Measurements from ENCODE around the gene SYNE3.

The SYNE3 gene

GRCh38 chr14:95504135-95505029 lies 12.1 kb downstream of the SYNE3 start:
- DNase-seq (ENCODE audit: low spot score) = no peak

DNA sequence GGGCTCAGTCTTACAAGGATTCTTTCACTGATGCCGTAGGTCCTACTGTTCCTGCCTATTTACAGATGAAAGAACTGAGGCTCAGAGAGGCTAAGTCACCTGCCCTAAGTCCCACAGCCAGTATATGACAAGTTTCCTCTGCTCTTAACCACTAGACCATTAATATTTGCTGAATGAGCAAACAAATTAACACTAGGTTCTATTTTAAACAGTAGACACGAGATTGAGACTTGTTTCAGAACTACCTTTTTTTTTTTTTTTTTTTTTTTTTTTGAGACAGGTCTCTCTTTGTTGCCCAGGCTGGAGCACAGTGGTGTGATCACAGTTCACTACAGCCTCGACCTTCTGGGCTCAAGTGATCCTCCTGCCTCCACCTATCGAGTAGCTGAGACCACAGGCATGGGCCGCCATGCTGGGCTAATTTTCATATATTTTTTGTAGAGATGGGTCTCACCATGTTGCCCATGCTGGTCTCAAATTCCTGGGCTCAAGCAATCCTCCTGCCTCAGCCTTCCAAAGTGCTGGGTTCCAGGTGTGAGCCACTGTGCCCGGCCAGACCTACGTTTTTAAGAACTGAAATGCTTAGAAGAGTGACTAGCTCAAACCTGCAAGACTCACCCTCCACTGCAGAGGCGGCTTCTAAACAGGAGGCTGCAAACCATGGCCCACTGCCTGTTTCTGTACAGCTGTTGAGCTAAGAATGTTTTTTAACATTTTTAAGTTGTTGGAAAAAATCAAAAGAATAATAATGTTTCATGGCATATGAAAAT lies 12.9 kb downstream of the SYNE3 start:
- no peak for DNase-seq (ENCODE audit: low spot score)

DNA sequence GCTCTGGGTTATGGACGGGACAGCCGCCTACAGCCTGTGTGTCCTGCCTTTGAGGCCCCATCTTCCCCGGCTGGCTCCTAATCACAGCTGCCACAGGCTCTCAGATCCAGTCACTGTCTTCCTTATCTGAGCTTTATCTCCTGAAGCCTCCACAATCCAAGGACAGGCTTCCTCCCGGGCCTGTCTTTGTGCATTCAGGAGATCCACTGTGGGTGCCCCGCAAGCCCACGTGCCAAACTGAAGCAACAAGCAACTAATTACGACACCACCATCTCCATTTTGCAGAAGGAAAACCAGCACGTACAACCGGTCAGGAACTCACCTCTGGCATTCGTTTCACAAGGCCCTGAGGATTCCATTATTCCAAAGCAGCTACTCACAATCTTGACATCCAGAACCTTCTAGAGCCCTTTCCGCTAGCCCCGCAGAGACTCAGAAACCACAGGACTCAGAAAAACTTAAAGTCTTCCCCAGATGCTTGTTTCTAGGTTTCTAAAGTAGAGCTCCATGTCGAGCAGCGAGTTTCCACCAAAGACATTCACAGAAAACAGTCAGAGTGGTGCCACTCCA lies 14.0 kb downstream of the SYNE3 start:
- no peak for DNase-seq (ENCODE audit: low spot score)

GRCh38 chr14:95500772-95501401 lies 15.6 kb downstream of the SYNE3 start:
- no peak for DNase-seq (ENCODE audit: low spot score)

DNA sequence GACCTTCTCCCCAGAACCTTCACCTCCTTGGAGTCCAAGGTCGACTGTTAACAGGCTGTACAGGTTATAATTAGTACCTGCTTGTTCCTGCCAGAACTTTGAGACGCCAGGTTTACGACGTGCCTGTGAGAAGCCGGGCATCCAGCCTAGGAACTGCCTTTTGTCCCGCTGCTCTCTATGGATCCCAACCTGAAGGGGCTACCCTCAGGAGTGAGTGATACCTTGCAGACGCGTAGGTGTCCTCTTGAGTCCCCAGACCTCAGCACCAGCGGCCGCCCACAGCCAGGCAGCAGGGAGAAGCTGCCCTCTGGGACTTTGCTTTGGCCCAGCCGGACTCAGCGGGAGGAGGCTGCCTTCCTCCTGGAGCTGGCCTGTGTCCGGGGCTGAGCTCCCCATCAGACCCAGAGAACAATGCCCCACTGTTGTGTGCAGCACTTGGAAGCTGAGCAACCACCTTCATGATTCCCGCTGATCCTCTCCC lies 16.2 kb downstream of the SYNE3 start:
- no peak for DNase-seq (ENCODE audit: low spot score)

DNA sequence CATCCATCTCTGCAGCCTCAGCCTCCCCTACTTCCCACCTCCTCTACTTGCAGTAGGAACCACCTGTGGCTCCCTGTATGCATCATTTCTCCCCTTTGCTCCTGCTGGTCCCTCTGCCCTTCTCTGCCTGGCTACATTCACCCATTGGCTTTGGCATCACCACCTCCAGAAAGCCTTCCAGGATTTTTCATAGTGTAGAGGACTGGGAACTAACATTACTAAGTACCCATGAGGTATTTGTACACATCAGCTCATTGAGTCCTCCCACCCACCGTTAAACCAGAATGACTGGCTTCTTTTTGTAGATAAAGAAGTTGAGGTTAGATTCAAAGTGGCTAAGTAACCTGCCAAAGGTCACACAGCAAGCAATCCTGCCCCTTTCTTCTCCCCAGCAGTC lies 17.1 kb downstream of the SYNE3 start:
- DNase-seq (ENCODE audit: low spot score) = no peak

- DNase-seq (ENCODE audit: low spot score) = no peak
These were observed 17.7 kb downstream of the SYNE3 start for GRCh38 chr14:95498622-95499353.

DNA sequence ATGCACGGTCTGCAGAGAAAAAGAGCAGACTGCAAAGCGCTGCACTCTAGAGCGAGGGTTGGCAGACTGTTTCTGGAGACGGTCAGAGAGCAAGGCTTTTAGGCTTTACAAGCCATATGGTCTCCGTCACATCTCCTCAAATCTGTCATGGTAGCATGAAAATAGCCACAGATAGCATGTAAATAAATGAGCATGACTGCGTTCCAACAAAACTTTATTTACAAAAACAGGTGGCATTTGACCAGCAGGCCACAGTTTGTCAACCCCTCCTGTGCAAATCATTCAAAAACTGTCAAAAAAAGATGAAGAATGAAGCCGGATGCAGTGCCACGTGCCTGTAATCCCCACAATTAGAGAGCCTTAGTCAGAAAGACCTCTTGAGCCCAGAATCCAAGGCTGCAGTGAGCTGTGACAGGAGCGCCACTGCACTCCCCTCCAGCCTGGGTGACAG lies 18.9 kb downstream of the SYNE3 start:
- DNase-seq (ENCODE audit: low spot score) = no peak

DNA sequence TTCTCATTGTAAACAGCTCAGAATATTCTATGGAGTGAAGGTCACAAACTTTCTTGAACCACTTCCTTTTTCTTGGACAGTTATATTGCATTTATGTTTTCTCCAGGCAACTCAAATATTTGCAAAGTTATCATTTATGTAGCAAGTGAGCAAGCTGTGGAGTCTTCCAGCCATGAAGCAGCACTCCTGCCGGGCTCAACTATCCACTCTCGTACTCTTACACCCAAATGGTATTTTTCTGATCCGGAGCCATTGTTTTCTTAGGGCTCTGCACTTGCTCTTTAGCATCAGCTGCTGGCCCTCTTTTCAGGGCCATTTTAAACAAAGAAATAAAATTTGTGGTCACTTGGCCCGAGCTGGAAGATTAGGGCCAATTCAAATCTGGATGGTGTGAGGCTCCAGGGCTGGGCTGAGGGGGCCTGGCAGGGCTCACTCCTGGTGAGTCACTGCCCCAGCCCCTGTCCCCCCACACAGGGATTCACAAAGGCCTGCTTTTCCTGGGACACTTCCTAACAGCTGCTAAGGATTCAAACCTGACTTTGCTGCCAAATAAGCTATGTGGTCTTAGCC lies 19.7 kb downstream of the SYNE3 start:
- DNase-seq (ENCODE audit: low spot score) = no peak

- DNase-seq (ENCODE audit: low spot score) = peak; percentile 45
These were observed 20.3 kb downstream of the SYNE3 start for GRCh38 chr14:95496111-95496681.

DNA sequence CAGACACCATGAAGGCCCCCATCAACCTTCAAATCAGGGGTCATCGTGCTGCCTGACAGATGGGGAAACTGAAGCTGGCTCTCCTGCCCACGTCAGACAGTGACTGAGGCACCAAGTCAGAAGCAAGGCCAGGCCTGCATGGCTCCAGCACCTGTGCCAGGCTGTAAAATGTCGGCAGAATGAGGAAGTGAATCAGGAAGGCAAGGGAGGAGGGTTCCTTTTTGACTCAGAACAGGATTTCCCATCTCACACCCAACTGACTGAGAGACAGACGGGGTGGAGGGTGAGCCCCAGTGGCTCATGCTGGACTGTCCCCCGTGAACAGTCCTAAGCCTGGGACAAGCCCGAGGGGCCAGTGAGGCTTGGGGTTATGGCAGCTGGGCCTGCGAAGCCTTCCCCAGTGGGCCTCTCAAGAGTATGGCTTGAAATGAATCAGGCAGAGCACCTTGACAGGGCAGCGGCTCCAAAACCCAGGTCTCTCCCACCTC lies 20.9 kb downstream of the SYNE3 start:
- peak; percentile 39 for DNase-seq (ENCODE audit: low spot score)

GRCh38 chr14:95495076-95495475 lies 21.4 kb downstream of the SYNE3 start:
- no peak for DNase-seq (ENCODE audit: low spot score)

DNA sequence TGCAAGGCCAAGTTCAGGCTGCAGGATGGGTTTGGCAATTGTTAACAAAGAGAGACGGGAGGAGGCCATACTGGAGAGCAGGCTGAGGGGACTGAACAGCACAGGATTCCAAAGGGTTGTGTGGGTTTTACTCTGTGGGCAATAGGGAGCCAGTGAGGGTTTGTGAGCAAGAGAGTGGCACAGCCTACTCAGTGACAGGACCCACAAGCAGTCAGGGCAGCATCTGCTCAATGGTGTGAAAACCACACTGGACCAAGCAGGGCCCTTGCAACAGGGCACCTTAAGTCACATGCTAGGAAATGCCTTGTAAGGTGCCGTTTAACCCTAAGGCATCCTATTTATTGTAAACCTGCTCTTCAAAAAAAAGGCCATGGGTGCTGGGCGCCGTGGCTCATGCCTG lies 22.0 kb downstream of the SYNE3 start:
- no peak for DNase-seq (ENCODE audit: low spot score)

DNA sequence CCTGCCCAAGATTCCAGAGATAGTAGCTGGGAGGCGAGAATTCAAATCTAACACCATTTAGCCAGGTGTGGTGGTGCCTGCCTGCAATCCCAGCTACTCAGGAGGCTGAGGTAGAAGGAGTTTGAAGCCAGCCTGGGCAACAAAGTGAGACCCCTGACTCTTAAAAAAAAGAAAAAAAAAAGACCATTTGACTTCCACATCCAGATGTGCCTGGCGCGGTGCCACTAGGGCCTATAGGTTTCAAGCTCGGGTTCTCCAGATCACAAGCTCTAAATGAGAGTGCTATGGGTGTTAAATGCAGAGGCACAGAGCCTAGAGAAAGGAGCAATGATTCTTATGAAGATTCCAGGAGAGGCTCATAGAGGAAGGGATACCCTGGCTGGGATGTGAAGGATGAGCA lies 22.5 kb downstream of the SYNE3 start:
- no peak for DNase-seq (ENCODE audit: low spot score)

- DNase-seq (ENCODE audit: low spot score) = no peak
These were observed 22.9 kb downstream of the SYNE3 start for GRCh38 chr14:95493503-95493902.

DNA sequence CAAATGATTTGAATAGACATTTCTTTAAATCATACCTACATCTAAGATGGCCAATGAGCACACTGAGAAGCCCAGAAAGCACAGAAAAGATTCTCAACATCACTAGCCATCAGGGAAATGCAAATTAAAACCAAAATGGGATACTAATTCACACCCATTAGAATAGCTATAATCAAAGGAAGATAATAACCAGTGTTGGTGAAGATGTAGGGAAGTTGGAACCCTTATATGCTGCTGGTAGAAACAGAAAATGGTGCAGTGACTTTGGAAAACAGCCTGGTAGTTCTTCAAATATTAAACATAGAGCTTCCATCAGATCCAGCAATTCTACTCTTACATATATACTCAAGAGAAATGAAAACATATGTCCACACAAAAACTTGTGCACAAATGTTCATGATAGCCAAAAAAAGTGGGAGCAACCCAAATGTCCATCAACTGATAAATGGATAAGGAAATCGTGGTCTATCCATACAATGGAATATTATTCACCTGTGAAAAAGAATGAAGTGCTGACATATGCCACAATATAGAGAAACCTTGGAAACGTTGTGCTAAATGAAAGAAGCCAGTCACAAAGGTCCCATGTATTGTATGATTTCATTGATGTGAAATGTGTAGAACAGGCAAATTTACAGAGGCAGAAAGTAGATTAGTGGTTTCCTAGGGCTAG lies 24.4 kb downstream of the SYNE3 start:
- no peak for DNase-seq (ENCODE audit: low spot score)

DNA sequence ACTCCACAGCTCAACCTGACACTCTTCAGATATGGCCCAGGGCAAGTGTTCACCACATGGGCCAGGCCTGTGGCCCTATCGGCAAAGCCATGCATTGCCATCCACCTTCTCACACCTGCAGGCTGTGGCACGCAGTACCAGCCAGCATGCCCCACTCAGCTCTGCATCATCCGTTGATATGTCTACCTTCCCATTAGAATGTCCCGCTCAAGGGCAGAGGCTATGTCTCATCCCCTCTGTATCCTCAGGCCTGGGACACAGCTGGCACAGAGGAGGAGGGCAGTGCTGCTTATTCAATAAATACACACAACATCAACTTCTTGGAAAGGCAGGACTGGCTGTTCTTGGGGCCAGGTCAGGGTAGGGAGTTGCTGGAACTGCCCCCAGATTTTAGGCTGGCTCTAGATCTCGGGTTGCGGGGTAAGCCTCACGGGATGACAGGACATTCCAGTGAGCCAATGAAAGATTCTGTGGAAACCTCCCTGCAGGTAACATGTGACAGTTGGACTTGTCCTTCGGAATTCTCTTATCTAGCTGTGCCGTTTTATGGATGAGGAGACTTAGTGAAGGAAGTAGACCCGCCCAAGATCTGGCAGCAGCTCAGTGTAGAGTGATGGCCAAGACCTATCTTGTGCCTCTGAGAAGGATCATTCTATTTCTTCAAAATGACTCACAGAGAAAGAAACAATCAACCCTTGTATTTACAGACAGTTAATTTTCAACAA lies 25.6 kb downstream of the SYNE3 start:
- no peak for DNase-seq (ENCODE audit: low spot score)

DNA sequence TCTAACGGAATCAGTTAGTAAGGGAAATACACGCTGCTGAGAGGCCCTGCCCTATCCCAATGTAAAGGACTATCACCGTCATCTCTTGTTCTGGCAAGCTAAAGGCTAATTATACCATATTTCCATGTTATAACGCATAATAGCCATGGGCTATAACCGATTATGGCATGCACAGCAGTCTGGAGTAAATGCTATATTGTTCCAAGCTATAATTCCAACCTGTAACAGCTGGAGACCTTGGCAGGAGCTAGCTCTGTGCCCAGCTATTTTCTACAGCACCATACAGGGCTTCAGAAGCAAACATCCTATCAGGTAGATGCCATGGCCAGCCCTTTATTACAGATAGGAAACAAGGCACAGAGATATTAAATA lies 26.3 kb downstream of the SYNE3 start:
- no peak for DNase-seq (ENCODE audit: low spot score)

Measured in CD4-positive, alpha-beta T cell treated with Interleukin-15 for 4 hours (primary cell).